Right lobe of liver (tissue), 4 donors: ENCODE data around the gene DGKH.

Experiments
- CTCF ChIP-seq, 4 donors: fragments of 200-600 bp in 3 of 4; fragments of 450-650 bp in 1 of 4; IDR thresholded peaks; one replicate each; pipeline versions ENCODE4 v1.5.1 to v1.8.0; 2016 to 2022; ENCODE audit warnings: antibody characterized with exemption in 4 of 4, mild to moderate bottlenecking in 2 of 4
- POLR2A ChIP-seq: fragments of 450-650 bp; IDR thresholded peaks from one replicate; pipeline ENCODE4 v1.6.1; 2017; ENCODE audit warnings: antibody characterized with exemption, mild to moderate bottlenecking
- donor health status: DM: no; HTN: no; CAD: no.
- donor health status: DM: no; HTN: no; CAD: no.
- donor health status: DM: no; HTN: yes; CAD: no.

GRCh38 chr13:42272115-42272803, 223.8 kb downstream of the DGKH start, which contains the start of gene AKAP11:
- TF ChIP-seq CTCF (IDR thresholded peaks at IDR 0.05) (no peak), POLR2A (peak; percentile 30)
